Measurements from ENCODE around the gene SAAL1.
"Not testable (repeated sequence)": the region's sequence is repeated elsewhere in the genome, so short reads cannot be mapped to it uniquely, and the experiment has no call there.

SAAL1 gene, protein sequence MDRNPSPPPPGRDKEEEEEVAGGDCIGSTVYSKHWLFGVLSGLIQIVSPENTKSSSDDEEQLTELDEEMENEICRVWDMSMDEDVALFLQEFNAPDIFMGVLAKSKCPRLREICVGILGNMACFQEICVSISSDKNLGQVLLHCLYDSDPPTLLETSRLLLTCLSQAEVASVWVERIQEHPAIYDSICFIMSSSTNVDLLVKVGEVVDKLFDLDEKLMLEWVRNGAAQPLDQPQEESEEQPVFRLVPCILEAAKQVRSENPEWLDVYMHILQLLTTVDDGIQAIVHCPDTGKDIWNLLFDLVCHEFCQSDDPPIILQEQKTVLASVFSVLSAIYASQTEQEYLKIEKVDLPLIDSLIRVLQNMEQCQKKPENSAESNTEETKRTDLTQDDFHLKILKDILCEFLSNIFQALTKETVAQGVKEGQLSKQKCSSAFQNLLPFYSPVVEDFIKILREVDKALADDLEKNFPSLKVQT

DNA sequence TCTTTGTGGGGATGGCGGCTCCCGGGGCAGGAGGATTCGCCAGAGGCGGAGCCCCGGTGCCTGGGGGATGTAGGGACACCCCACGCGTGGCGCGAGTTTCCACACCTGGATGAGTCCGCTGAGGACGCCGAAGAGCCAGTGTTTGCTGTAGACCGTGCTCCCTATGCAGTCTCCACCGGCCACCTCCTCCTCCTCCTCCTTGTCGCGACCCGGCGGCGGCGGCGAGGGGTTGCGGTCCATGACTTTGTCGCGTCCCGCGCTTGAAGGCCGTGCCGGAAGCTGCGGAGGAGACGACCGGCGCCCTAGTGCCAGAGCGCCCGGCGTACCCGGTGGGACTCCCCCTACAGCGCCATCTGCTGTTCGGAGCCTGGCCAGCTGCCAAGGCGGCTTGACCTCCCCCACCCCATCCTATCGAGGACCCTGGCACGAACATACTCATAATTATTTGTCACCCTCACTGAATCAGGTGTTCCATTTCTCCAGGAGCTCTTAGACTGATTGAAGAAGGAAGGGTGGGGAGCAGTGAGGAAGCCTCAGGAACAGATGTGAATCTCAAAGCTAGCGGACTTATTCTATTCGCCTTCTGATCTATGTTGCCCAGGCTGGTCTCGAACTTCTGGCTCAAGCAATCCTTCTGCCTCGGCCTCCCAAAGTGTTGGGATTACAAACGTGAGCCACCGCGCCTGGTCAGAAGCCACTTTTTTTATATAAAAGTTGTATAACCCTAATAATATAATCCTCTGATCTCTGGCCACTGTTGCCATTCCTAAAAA is at the start of gene SAAL1:
Gene SAAL1, minus strand, starts transcription at position 281 of the 773 bp plus-strand sequence. Its CDS starts 41 bp downstream, at position 240.
- Histone ChIP-seq H3K36me3 (ENCODE audit: control insufficient read depth, low read depth, low read length) (peaks cover 31% of the 10 kb centered on the region), H3K9me3 (ENCODE audit: control insufficient read depth, low read depth, low read length) (no peaks in the 10 kb centered on the region), H3K27ac (ENCODE audit: low read length) (peak within 1 kb of the TSS; percentile 24), H3K4me3 (ENCODE audit: low read length) (peak within 1 kb of the TSS; percentile 84), H3K9ac (ENCODE audit: low read length) (peak within 1 kb of the TSS; percentile 82), H3K4me1 (ENCODE audit: control insufficient read depth, low read depth, low read length) (peaks cover 3% of the 10 kb centered on the region), H3K27me3 (ENCODE audit: control insufficient read depth, insufficient read depth, low read length) (peaks cover 5% of the 10 kb centered on the region)

DNA sequence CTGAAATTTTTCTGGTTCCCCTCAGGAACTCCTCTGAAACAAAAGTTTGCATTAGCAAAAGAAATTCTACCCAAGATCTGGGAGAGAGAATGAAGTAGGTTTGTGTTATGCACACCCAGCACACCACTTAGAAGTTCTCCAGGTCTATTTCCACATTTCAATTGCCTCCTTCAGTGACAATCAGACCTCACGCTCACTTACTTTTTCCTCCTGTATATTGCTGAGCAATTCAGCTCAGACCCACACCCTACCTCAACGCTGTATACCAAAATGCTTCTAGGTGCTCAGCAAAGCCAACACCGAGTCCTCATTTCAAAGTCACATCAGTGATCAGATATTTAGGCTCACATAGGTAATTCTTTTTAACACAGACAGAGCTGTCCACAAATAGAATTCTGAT is 45.7 kb upstream of the SAAL1 start:
- Histone ChIP-seq H3K4me3 (ENCODE audit: low read length) (no peak overlapping the region), H3K27ac (ENCODE audit: low read length) (no peak overlapping the region), H3K4me1 (ENCODE audit: control insufficient read depth, low read depth, low read length) (no peaks in the 10 kb centered on the region), H3K27me3 (ENCODE audit: control insufficient read depth, insufficient read depth, low read length) (no peaks in the 10 kb centered on the region), H3K9ac (ENCODE audit: low read length) (no peak overlapping the region), H3K9me3 (ENCODE audit: control insufficient read depth, low read depth, low read length) (no peaks in the 10 kb centered on the region), H3K36me3 (ENCODE audit: control insufficient read depth, low read depth, low read length) (no peaks in the 10 kb centered on the region)

GRCh38 chr11:18145837-18146236 is 40.0 kb upstream of the SAAL1 start:
- Histone ChIP-seq H3K27ac (ENCODE audit: low read length) (no peak overlapping the region), H3K4me1 (ENCODE audit: control insufficient read depth, low read depth, low read length) (no peaks in the 10 kb centered on the region), H3K9ac (ENCODE audit: low read length) (no peak overlapping the region), H3K9me3 (ENCODE audit: control insufficient read depth, low read depth, low read length) (no peaks in the 10 kb centered on the region), H3K27me3 (ENCODE audit: control insufficient read depth, insufficient read depth, low read length) (no peaks in the 10 kb centered on the region), H3K36me3 (ENCODE audit: control insufficient read depth, low read depth, low read length) (no peaks in the 10 kb centered on the region), H3K4me3 (ENCODE audit: low read length) (no peak overlapping the region)

GRCh38 chr11:18145025-18145424 is 39.1 kb upstream of the SAAL1 start:
- no peak overlapping the region for H3K9ac ChIP-seq (ENCODE audit: low read length)
- no peaks in the 10 kb centered on the region for H3K4me1 ChIP-seq (ENCODE audit: control insufficient read depth, low read depth, low read length)
- no peaks in the 10 kb centered on the region for H3K9me3 ChIP-seq (ENCODE audit: control insufficient read depth, low read depth, low read length)
- no peak overlapping the region for H3K4me3 ChIP-seq (ENCODE audit: low read length)
- H3K27me3 ChIP-seq (ENCODE audit: control insufficient read depth, insufficient read depth, low read length), result no peaks in the 10 kb centered on the region
- no peaks in the 10 kb centered on the region for H3K36me3 ChIP-seq (ENCODE audit: control insufficient read depth, low read depth, low read length)
- no peak overlapping the region for H3K27ac ChIP-seq (ENCODE audit: low read length)

DNA sequence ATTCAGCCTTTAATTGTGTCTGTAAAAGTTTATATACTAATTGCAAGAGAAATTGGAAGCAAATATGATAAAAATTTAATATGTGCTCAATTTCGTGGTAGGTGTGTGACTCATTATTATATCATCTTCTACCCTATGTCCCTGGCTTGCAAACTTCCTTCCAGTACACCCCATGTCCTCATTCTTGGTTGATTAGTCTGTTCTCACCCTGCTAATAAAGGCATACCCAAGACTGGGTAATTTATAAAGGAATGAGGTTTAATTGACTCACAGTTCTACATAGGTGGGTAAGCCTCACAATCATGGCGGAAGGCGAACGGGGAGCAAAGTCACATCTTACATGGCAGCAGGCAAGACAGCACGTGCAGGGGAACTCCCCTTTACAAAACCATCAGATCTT is 38.4 kb upstream of the SAAL1 start:
- Histone ChIP-seq H3K4me3 (ENCODE audit: low read length) (no peak overlapping the region), H3K9ac (ENCODE audit: low read length) (no peak overlapping the region), H3K27ac (ENCODE audit: low read length) (no peak overlapping the region), H3K4me1 (ENCODE audit: control insufficient read depth, low read depth, low read length) (no peaks in the 10 kb centered on the region), H3K9me3 (ENCODE audit: control insufficient read depth, low read depth, low read length) (no peaks in the 10 kb centered on the region), H3K27me3 (ENCODE audit: control insufficient read depth, insufficient read depth, low read length) (no peaks in the 10 kb centered on the region), H3K36me3 (ENCODE audit: control insufficient read depth, low read depth, low read length) (no peaks in the 10 kb centered on the region)

- Histone ChIP-seq H3K4me1 (ENCODE audit: control insufficient read depth, low read depth, low read length) (no peaks in the 10 kb centered on the region), H3K9ac (ENCODE audit: low read length) (no peak overlapping the region), H3K36me3 (ENCODE audit: control insufficient read depth, low read depth, low read length) (no peaks in the 10 kb centered on the region), H3K9me3 (ENCODE audit: control insufficient read depth, low read depth, low read length) (no peaks in the 10 kb centered on the region), H3K4me3 (ENCODE audit: low read length) (no peak overlapping the region), H3K27me3 (ENCODE audit: control insufficient read depth, insufficient read depth, low read length) (no peaks in the 10 kb centered on the region), H3K27ac (ENCODE audit: low read length) (no peak overlapping the region)
Observed at GRCh38 chr11:18140145-18140544, 34.3 kb upstream of the SAAL1 start.

DNA sequence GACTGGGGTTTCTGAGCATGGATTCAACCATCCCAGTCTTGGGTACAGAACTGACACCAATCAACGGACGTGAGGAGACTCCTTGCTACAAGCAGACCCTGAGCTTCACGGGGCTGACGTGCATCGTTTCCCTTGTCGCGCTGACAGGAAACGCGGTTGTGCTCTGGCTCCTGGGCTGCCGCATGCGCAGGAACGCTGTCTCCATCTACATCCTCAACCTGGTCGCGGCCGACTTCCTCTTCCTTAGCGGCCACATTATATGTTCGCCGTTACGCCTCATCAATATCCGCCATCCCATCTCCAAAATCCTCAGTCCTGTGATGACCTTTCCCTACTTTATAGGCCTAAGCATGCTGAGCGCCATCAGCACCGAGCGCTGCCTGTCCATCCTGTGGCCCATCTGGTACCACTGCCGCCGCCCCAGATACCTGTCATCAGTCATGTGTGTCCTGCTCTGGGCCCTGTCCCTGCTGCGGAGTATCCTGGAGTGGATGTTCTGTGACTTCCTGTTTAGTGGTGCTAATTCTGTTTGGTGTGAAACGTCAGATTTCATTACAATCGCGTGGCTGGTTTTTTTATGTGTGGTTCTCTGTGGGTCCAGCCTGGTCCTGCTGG is 31.4 kb upstream of the SAAL1 start:
- H3K4me3 ChIP-seq (ENCODE audit: low read length), result no peak overlapping the region

DNA sequence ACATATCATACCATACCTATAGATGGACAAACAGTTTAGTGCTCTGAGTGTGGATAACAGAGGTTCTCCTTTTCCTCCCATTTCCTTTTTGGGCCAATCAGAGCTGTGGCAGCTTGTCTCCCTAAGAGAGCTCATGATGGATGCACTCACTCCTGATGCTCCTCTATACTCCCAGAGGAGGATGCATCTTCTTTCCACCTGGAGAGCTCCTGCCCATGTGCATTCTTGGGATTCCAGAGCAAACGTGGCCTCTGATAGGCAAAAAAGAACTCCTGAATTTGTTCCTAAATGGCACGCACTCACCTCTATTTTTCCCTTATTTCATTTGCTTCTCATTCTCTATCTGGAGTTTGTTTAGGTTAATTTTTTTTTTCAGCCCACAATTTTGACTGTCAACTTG is 29.4 kb upstream of the SAAL1 start:
- H3K4me3 ChIP-seq (ENCODE audit: low read length), result no peak overlapping the region
- no peak overlapping the region for H3K27ac ChIP-seq (ENCODE audit: low read length)
- H3K9me3 ChIP-seq (ENCODE audit: control insufficient read depth, low read depth, low read length), result no peaks in the 10 kb centered on the region
- no peaks in the 10 kb centered on the region for H3K27me3 ChIP-seq (ENCODE audit: control insufficient read depth, insufficient read depth, low read length)
- H3K9ac ChIP-seq (ENCODE audit: low read length), result no peak overlapping the region
- no peaks in the 10 kb centered on the region for H3K36me3 ChIP-seq (ENCODE audit: control insufficient read depth, low read depth, low read length)
- peaks cover 4% of the 10 kb centered on the region for H3K4me1 ChIP-seq (ENCODE audit: control insufficient read depth, low read depth, low read length)

More for the DNA sequence above, 31.4 kb upstream of the SAAL1 start:
- Histone ChIP-seq H3K9ac (ENCODE audit: low read length) (no peak overlapping the region), H3K4me1 (ENCODE audit: control insufficient read depth, low read depth, low read length) (peaks cover 4% of the 10 kb centered on the region), H3K9me3 (ENCODE audit: control insufficient read depth, low read depth, low read length) (no peaks in the 10 kb centered on the region), H3K27me3 (ENCODE audit: control insufficient read depth, insufficient read depth, low read length) (no peaks in the 10 kb centered on the region), H3K27ac (ENCODE audit: low read length) (no peak overlapping the region), H3K36me3 (ENCODE audit: control insufficient read depth, low read depth, low read length) (no peaks in the 10 kb centered on the region)

DNA sequence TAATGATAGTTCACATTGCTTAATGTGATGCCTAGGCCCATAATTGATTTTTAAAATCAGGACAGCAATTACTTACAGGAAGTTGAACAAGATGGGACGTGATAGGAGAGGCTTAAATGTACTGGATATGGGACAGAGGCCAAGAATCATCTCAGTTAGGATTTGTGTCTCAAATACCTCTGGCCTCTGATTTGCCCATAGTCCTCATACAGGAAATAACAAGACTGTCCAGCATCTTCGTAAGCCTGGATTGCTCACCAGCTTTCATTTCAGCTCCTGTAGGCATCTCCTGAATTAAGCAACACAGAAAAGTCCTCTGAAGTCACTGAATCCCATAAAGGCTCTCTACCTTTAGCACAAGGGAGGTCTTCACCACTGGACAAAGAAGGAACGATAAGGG is 26.5 kb upstream of the SAAL1 start, which contains the start of gene MRGPRX3:
Gene MRGPRX3, plus strand, starts transcription at position 231 of the 400 bp plus-strand sequence. CDS start 4,632 bp downstream, outside the sequence.
- no peak within 1 kb of the TSS for H3K9ac ChIP-seq (ENCODE audit: low read length)
- peaks cover 4% of the 10 kb centered on the region for H3K4me1 ChIP-seq (ENCODE audit: control insufficient read depth, low read depth, low read length)
- H3K27ac ChIP-seq (ENCODE audit: low read length), result no peak within 1 kb of the TSS
- H3K4me3 ChIP-seq (ENCODE audit: low read length), result no peak within 1 kb of the TSS
- no peaks in the 10 kb centered on the region for H3K27me3 ChIP-seq (ENCODE audit: control insufficient read depth, insufficient read depth, low read length)
- H3K36me3 ChIP-seq (ENCODE audit: control insufficient read depth, low read depth, low read length), result no peaks in the 10 kb centered on the region
- H3K9me3 ChIP-seq (ENCODE audit: control insufficient read depth, low read depth, low read length), result peaks cover 3% of the 10 kb centered on the region

- not testable (repeated sequence) for H3K27ac ChIP-seq (ENCODE audit: low read length); H3K27me3 ChIP-seq (ENCODE audit: control insufficient read depth, insufficient read depth, low read length); H3K4me1 ChIP-seq (ENCODE audit: control insufficient read depth, low read depth, low read length); H3K4me3 ChIP-seq (ENCODE audit: low read length); H3K9me3 ChIP-seq (ENCODE audit: control insufficient read depth, low read depth, low read length); H3K36me3 ChIP-seq (ENCODE audit: control insufficient read depth, low read depth, low read length); H3K9ac ChIP-seq (ENCODE audit: low read length)
Observed at GRCh38 chr11:18131115-18131514, 25.2 kb upstream of the SAAL1 start.

- not testable (repeated sequence) for H3K36me3 ChIP-seq (ENCODE audit: control insufficient read depth, low read depth, low read length); H3K4me3 ChIP-seq (ENCODE audit: low read length); H3K27me3 ChIP-seq (ENCODE audit: control insufficient read depth, insufficient read depth, low read length); H3K9ac ChIP-seq (ENCODE audit: low read length); H3K9me3 ChIP-seq (ENCODE audit: control insufficient read depth, low read depth, low read length); H3K4me1 ChIP-seq (ENCODE audit: control insufficient read depth, low read depth, low read length); H3K27ac ChIP-seq (ENCODE audit: low read length)
Observed at GRCh38 chr11:18121331-18121828, 15.5 kb upstream of the SAAL1 start.
